GM23338 (cell line): ENCODE results near the gene OMD. TPM values are rescaled to one million over a fixed set of nuclear protein-coding genes. Genes with fewer than 3 reads are reported as not detected.

Experiments used
- ATAC-seq: fragments of 200-7000 bp; cut with Tn5 transposase; 3 replicates; pipeline ENCODE4 v1.9.1; 2020
- DNase-seq: peaks from one replicate; pipeline ENCODE4 v3.0.0-alpha.2; 2015; ENCODE audit warnings: low spot score
- H2AFZ ChIP-seq: fragments of 200-600 bp; sonication (generic); 2 replicates; pipeline ENCODE4 v1.8.0; 2016; ENCODE audit warnings: antibody characterized with exemption, mild to moderate bottlenecking, moderate library complexity
- H3F3A ChIP-seq: fragments of 200-600 bp; sonication (generic); replicated peaks from 2 replicates; pipeline ENCODE4 v1.8.0; 2017; ENCODE audit warnings: antibody characterized with exemption, mixed run types, low read depth
- H3K27ac ChIP-seq: fragments of 200-600 bp; sonication (generic); 2 replicates; pipeline ENCODE4 v1.6.1; 2016; ENCODE audit warnings: low read depth
- H3K27me3 ChIP-seq: fragments of 200-600 bp; sonication (generic); 2 replicates; pipeline ENCODE4 v1.8.0; 2016; ENCODE audit warnings: mild to moderate bottlenecking, mixed run types, moderate library complexity; ENCODE audit not compliant: insufficient read depth
- H3K36me3 ChIP-seq: fragments of 200-600 bp; sonication (generic); 2 replicates; pipeline ENCODE4 v1.8.0; 2016; ENCODE audit warnings: mild to moderate bottlenecking; ENCODE audit not compliant: insufficient read depth
- H3K4me1 ChIP-seq: fragments of 200-600 bp; sonication (generic); 2 replicates; pipeline ENCODE4 v1.8.0; 2016; ENCODE audit warnings: mild to moderate bottlenecking, moderate library complexity; ENCODE audit not compliant: insufficient read depth
- H3K4me2 ChIP-seq: fragments of 200-600 bp; sonication (generic); 2 replicates; pipeline ENCODE4 v1.7.1; 2017; ENCODE audit warnings: mixed run types
- H3K4me3 ChIP-seq: fragments of 200-600 bp; sonication (generic); 2 replicates; pipeline ENCODE4 v1.6.1; 2016; ENCODE audit warnings: mixed run types
- H3K79me2 ChIP-seq: fragments of 200-600 bp; sonication (generic); replicated peaks from 2 replicates; pipeline ENCODE4 v1.8.0; 2017; ENCODE audit warnings: mild to moderate bottlenecking; ENCODE audit not compliant: insufficient read depth
- H3K9me2 ChIP-seq: fragments of 200-600 bp; sonication (generic); 2 replicates; pipeline ENCODE4 v1.8.0; 2017; ENCODE audit not compliant: insufficient read depth
- H4K20me1 ChIP-seq: fragments of 200-600 bp; sonication (generic); replicated peaks from 2 replicates; pipeline ENCODE4 v1.8.0; 2017; ENCODE audit warnings: mild to moderate bottlenecking; ENCODE audit not compliant: insufficient read depth
- H3K27ac Mint-ChIP-seq: 2 replicates; pipeline ENCODE4 v1.8.0; 2020; ENCODE audit warnings: inconsistent platforms, mild to moderate bottlenecking, moderate library complexity, mixed read lengths
- H3K27me3 Mint-ChIP-seq: 3 replicates; pipeline ENCODE4 v1.8.0; 2022; ENCODE audit warnings: low read depth, mild to moderate bottlenecking, moderate library complexity, mixed read lengths, inconsistent platforms; ENCODE audit not compliant: insufficient read depth, poor library complexity
- H3K36me3 Mint-ChIP-seq: 3 replicates; pipeline ENCODE4 v1.8.0; 2021; ENCODE audit warnings: low read depth, mild to moderate bottlenecking, inconsistent platforms, moderate library complexity, mixed read lengths
- H3K4me1 Mint-ChIP-seq: 3 replicates; pipeline ENCODE4 v1.8.0; 2020; ENCODE audit warnings: mild to moderate bottlenecking, inconsistent platforms, mixed read lengths
- H3K4me3 Mint-ChIP-seq: 3 replicates; pipeline ENCODE4 v1.8.0; 2021; ENCODE audit warnings: moderate library complexity, mild to moderate bottlenecking, inconsistent platforms, mixed read lengths
- H3K9me3 Mint-ChIP-seq: 3 replicates; pipeline ENCODE4 v1.8.0; 2020; ENCODE audit warnings: moderate library complexity, mild to moderate bottlenecking, inconsistent platforms, mixed read lengths
- CREB1 ChIP-seq: fragments of 250-450 bp; sonication (Bioruptor Pico); IDR thresholded peaks from 2 replicates; pipeline ENCODE4 v1.5.0; 2020; ENCODE audit warnings: low read depth, mild to moderate bottlenecking, moderate library complexity
- ETS1 ChIP-seq: IDR thresholded peaks from 2 replicates; pipeline ENCODE4 v1.6.1; 2016; ENCODE audit warnings: antibody characterized with exemption
- EZH2 ChIP-seq: fragments of 200-600 bp; sonication (generic); IDR thresholded peaks from one replicate; pipeline ENCODE4 v1.8.0; 2017; ENCODE audit warnings: antibody characterized with exemption, mild to moderate bottlenecking, low read depth; ENCODE audit not compliant: unreplicated experiment
- EZH2phosphoT487 ChIP-seq: fragments of 200-600 bp; sonication (generic); IDR thresholded peaks from one replicate; pipeline ENCODE4 v1.8.1; 2018; ENCODE audit warnings: antibody characterized with exemption; ENCODE audit not compliant: unreplicated experiment
- JUNB ChIP-seq: IDR thresholded peaks from one replicate; pipeline ENCODE4 v1.6.1; 2016; ENCODE audit warnings: antibody characterized with exemption; ENCODE audit not compliant: unreplicated experiment
- NANOG ChIP-seq: IDR thresholded peaks from 2 replicates; pipeline ENCODE4 v1.6.1; 2016; ENCODE audit warnings: antibody characterized with exemption, borderline replicate concordance
- POLR2AphosphoS5 ChIP-seq: IDR thresholded peaks from 2 replicates; pipeline ENCODE4 v1.6.1; 2016; ENCODE audit warnings: antibody characterized with exemption, low read depth
- STAT1 ChIP-seq: IDR thresholded peaks from one replicate; pipeline ENCODE4 v1.6.1; 2016; ENCODE audit warnings: antibody characterized with exemption; ENCODE audit not compliant: unreplicated experiment
- ZNF114 ChIP-seq: fragments of 250-450 bp; sonication (Bioruptor Pico); IDR thresholded peaks from 2 replicates; pipeline ENCODE4 v1.5.0; 2020; ENCODE audit warnings: mild to moderate bottlenecking, moderate library complexity
- ZNF331 ChIP-seq: fragments of 250-450 bp; sonication (Bioruptor Pico); IDR thresholded peaks from 2 replicates; pipeline ENCODE4 v1.5.0; 2020; ENCODE audit warnings: low read depth, mild to moderate bottlenecking, moderate library complexity
- polyA plus RNA-seq: library from polyadenylated mRNA; unstranded; fragments of >200 nt; fragmentation: Nextera tagmentation; extraction: Ambion mirVana; gene quantifications from 2 replicates; pipeline ENCODE4 v1.2.1, GENCODE V29; 2016
- total RNA-seq: library from RNA; depleted of rRNA; stranded (reverse); fragments of >200 nt; shearing (Covaris generic); gene quantifications from 2 replicates; pipeline ENCODE4 v1.2.3, GENCODE V29; 2014
- TF ChIP-seq, protein P1 (sequence below): fragments of 250-450 bp; sonication (Bioruptor Pico); IDR thresholded peaks from 2 replicates; pipeline ENCODE4 v1.5.0; 2020; ENCODE audit warnings: mild to moderate bottlenecking, moderate library complexity

OMD gene
- total and polyA plus RNA-seq, 2 experiments from 2014 or later = 1.1 TPM; not detected in 1

DNA sequence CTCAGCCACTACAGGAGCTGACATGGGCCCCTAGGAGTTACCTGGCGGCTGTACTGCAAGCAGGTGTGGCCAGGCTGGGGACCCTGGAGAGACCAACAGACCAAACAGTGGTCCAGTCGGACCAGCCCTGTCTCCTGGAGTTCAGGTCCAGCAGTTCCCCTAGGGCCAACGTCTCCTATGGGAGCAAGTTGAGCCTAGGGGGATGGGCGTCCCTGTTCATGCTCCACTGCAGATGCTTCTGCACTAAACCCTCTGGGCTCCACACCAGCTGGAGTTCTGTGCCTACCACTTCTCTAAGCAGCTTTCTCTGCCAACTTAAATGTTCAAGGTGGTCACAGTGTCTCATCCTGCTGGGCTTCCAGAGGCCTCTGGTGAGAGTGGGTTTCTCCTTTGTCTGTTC is 20.6 kb upstream of the OMD start:
- no peaks in the 10 kb centered on the region for H3K9me3 Mint-ChIP-seq
- Histone ChIP-seq H3K79me2 (no peaks in the 10 kb centered on the region), H3K36me3 (no peaks in the 10 kb centered on the region), H4K20me1 (no peaks in the 10 kb centered on the region; the same call in 1 of the 2 replicates), H2AFZ (no peak overlapping the region), H3K9me2 (no peaks in the 10 kb centered on the region), H3K4me3 (no peak overlapping the region), H3K27me3 (no peaks in the 10 kb centered on the region), H3K27ac (no peak overlapping the region), H3K4me1 (0 out of 2 replicates have a peak, but pooled peaks cover 8% of the 10 kb centered on the region), H3F3A (no peaks in the 10 kb centered on the region), H3K4me2 (no peak overlapping the region)
- no peak overlapping the region for H3K27ac Mint-ChIP-seq
- peaks cover 5% of the 10 kb centered on the region for H3K27me3 Mint-ChIP-seq
- H3K4me1 Mint-ChIP-seq = peaks cover 8% of the 10 kb centered on the region
- DNase-seq = no peak
- no peak for ATAC-seq
- no peaks in the 10 kb centered on the region for H3K36me3 Mint-ChIP-seq
- no peak overlapping the region for H3K4me3 Mint-ChIP-seq
- TF ChIP-seq NANOG = no peak
- TF ChIP-seq, protein P1, sequence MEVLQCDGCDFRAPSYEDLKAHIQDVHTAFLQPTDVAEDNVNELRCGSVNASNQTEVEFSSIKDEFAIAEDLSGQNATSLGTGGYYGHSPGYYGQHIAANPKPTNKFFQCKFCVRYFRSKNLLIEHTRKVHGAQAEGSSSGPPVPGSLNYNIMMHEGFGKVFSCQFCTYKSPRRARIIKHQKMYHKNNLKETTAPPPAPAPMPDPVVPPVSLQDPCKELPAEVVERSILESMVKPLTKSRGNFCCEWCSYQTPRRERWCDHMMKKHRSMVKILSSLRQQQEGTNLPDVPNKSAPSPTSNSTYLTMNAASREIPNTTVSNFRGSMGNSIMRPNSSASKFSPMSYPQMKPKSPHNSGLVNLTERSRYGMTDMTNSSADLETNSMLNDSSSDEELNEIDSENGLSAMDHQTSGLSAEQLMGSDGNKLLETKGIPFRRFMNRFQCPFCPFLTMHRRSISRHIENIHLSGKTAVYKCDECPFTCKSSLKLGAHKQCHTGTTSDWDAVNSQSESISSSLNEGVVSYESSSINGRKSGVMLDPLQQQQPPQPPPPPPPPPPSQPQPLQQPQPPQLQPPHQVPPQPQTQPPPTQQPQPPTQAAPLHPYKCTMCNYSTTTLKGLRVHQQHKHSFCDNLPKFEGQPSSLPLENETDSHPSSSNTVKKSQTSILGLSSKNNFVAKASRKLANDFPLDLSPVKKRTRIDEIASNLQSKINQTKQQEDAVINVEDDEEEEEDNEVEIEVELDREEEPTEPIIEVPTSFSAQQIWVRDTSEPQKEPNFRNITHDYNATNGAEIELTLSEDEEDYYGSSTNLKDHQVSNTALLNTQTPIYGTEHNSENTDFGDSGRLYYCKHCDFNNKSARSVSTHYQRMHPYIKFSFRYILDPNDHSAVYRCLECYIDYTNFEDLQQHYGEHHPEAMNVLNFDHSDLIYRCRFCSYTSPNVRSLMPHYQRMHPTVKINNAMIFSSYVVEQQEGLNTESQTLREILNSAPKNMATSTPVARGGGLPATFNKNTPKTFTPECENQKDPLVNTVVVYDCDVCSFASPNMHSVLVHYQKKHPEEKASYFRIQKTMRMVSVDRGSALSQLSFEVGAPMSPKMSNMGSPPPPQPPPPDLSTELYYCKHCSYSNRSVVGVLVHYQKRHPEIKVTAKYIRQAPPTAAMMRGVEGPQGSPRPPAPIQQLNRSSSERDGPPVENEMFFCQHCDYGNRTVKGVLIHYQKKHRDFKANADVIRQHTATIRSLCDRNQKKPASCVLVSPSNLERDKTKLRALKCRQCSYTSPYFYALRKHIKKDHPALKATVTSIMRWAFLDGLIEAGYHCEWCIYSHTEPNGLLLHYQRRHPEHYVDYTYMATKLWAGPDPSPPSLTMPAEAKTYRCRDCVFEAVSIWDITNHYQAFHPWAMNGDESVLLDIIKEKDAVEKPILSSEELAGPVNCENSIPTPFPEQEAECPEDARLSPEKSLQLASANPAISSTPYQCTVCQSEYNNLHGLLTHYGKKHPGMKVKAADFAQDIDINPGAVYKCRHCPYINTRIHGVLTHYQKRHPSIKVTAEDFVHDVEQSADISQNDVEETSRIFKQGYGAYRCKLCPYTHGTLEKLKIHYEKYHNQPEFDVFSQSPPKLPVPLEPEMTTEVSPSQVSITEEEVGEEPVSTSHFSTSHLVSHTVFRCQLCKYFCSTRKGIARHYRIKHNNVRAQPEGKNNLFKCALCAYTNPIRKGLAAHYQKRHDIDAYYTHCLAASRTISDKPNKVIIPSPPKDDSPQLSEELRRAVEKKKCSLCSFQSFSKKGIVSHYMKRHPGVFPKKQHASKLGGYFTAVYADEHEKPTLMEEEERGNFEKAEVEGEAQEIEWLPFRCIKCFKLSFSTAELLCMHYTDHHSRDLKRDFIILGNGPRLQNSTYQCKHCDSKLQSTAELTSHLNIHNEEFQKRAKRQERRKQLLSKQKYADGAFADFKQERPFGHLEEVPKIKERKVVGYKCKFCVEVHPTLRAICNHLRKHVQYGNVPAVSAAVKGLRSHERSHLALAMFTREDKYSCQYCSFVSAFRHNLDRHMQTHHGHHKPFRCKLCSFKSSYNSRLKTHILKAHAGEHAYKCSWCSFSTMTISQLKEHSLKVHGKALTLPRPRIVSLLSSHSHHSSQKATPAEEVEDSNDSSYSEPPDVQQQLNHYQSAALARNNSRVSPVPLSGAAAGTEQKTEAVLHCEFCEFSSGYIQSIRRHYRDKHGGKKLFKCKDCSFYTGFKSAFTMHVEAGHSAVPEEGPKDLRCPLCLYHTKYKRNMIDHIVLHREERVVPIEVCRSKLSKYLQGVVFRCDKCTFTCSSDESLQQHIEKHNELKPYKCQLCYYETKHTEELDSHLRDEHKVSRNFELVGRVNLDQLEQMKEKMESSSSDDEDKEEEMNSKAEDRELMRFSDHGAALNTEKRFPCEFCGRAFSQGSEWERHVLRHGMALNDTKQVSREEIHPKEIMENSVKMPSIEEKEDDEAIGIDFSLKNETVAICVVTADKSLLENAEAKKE = no peak
- TF ChIP-seq CREB1 (CRISPR knock-in tag) = no peak
- no peak for TF ChIP-seq ZNF331 (CRISPR knock-in tag)

GRCh38 chr9:92440751-92441046 is 16.4 kb upstream of the OMD start:
- no peaks in the 10 kb centered on the region; the same call in 1 of the 2 replicates for H4K20me1 ChIP-seq
- no peaks in the 10 kb centered on the region for H3K36me3 ChIP-seq
- Mint-ChIP-seq H3K27ac (no peak overlapping the region), H3K4me1 (no peaks in the 10 kb centered on the region), H3K9me3 (no peaks in the 10 kb centered on the region), H3K4me3 (no peak overlapping the region), H3K27me3 (peaks cover 9% of the 10 kb centered on the region), H3K36me3 (no peaks in the 10 kb centered on the region)
- DNase-seq (no peak), ATAC-seq (no peak)
- H3K27me3 ChIP-seq = no peaks in the 10 kb centered on the region
- H3K79me2 ChIP-seq = no peaks in the 10 kb centered on the region
- no peaks in the 10 kb centered on the region; the same call in 1 of the 2 replicates for H3K9me2 ChIP-seq
- no peak overlapping the region for H2AFZ ChIP-seq
- no peak overlapping the region for H3K27ac ChIP-seq
- H3K4me3 ChIP-seq = no peak overlapping the region
- H3K4me1 ChIP-seq = no peaks in the 10 kb centered on the region
- H3K4me2 ChIP-seq = no peak overlapping the region
- H3F3A ChIP-seq = no peaks in the 10 kb centered on the region
- TF ChIP-seq JUNB (no peak), EZH2 (no peak), EZH2phosphoT487 (no peak), ETS1 (no peak), NANOG (no peak), STAT1 (no peak), CREB1 (CRISPR knock-in tag) (no peak), ZNF114 (no peak), POLR2AphosphoS5 (no peak)
